Measurements from ENCODE around the gene LKAAEAR1.

Gene LKAAEAR1

GRCh38 chr20:64043768-64044167, 40.4 kb downstream of the LKAAEAR1 start:
- TF ChIP-seq SIN3A (IDR thresholded peaks at IDR 0.05; ENCODE audit: borderline replicate concordance, insufficient read depth, low read length) (no peak), FOXP2 (optimal IDR thresholded peaks at IDR 0.05; ENCODE audit: borderline replicate concordance, extremely low read depth, extremely low read length, insufficient read depth) (no peak)

GRCh38 chr20:64042054-64042781, 42.0 kb downstream of the LKAAEAR1 start:
- TF ChIP-seq POLR2AphosphoS5 (IDR thresholded peaks at IDR 0.05; ENCODE audit: low read depth, low read length) = no peak
- no peak for TF ChIP-seq TAF1 (IDR thresholded peaks at IDR 0.05; ENCODE audit: borderline replicate concordance, insufficient read depth, low read length)
- peak; percentile 25 for TF ChIP-seq FOXP2 (optimal IDR thresholded peaks at IDR 0.05; ENCODE audit: borderline replicate concordance, extremely low read depth, extremely low read length, insufficient read depth)
- no peak for TF ChIP-seq SIN3A (IDR thresholded peaks at IDR 0.05; ENCODE audit: borderline replicate concordance, insufficient read depth, low read length)

- TF ChIP-seq SIN3A (IDR thresholded peaks at IDR 0.05; ENCODE audit: borderline replicate concordance, insufficient read depth, low read length) = no peak
- no peak for TF ChIP-seq REST (IDR thresholded peaks at IDR 0.05; ENCODE audit: insufficient read depth in 1 of 2, low read depth in 2 of 2, low read length in 2 of 2)
- TF ChIP-seq POLR2AphosphoS5 (IDR thresholded peaks at IDR 0.05; ENCODE audit: low read depth, low read length) = no peak
- no peak for TF ChIP-seq TAF1 (IDR thresholded peaks at IDR 0.05; ENCODE audit: borderline replicate concordance, insufficient read depth, low read length)
- no peak for TF ChIP-seq FOXP2 (optimal IDR thresholded peaks at IDR 0.05; ENCODE audit: borderline replicate concordance, extremely low read depth, extremely low read length, insufficient read depth)
Measured at GRCh38 chr20:64041781-64042053, 42.5 kb downstream of the LKAAEAR1 start.

- no peak for TF ChIP-seq POLR2AphosphoS5 (IDR thresholded peaks at IDR 0.05; ENCODE audit: low read depth, low read length)
- TF ChIP-seq SIN3A (IDR thresholded peaks at IDR 0.05; ENCODE audit: borderline replicate concordance, insufficient read depth, low read length) = no peak
- no peak for TF ChIP-seq TAF1 (IDR thresholded peaks at IDR 0.05; ENCODE audit: borderline replicate concordance, insufficient read depth, low read length)
- no peak for TF ChIP-seq FOXP2 (optimal IDR thresholded peaks at IDR 0.05; ENCODE audit: borderline replicate concordance, extremely low read depth, extremely low read length, insufficient read depth)
- no peak for TF ChIP-seq REST (IDR thresholded peaks at IDR 0.05; ENCODE audit: insufficient read depth in 1 of 2, low read depth in 2 of 2, low read length in 2 of 2)
Measured at GRCh38 chr20:64041040-64041780, 43.0 kb downstream of the LKAAEAR1 start.

- TF ChIP-seq SIN3A (IDR thresholded peaks at IDR 0.05; ENCODE audit: borderline replicate concordance, insufficient read depth, low read length) (no peak), POLR2AphosphoS5 (IDR thresholded peaks at IDR 0.05; ENCODE audit: low read depth, low read length) (no peak), FOXP2 (optimal IDR thresholded peaks at IDR 0.05; ENCODE audit: borderline replicate concordance, extremely low read depth, extremely low read length, insufficient read depth) (no peak), REST (IDR thresholded peaks at IDR 0.05; ENCODE audit: insufficient read depth in 1 of 2, low read depth in 2 of 2, low read length in 2 of 2) (no peak), TAF1 (IDR thresholded peaks at IDR 0.05; ENCODE audit: borderline replicate concordance, insufficient read depth, low read length) (no peak)
Measured at GRCh38 chr20:64040231-64041039, 43.8 kb downstream of the LKAAEAR1 start.

Measured in PFSK-1 (cell line).